Mesenchymal stem cell (in vitro differentiated cells and primary cell): Measurements from ENCODE around the gene SLC9A3.

Experiments
- DNase-seq: peaks from one replicate; pipeline ENCODE4 v3.0.0-alpha.2; 2013
- H2AFZ ChIP-seq: one replicate; pipeline ENCODE4 v1.6.1; 2013; ENCODE audit warnings: low read depth, mild to moderate bottlenecking, control low read depth, inconsistent platforms, low read length, moderate library complexity
- H2AK5ac ChIP-seq: 2 replicates; pipeline ENCODE4 v1.6.1; 2013; ENCODE audit warnings: low read length, moderate library complexity, mild to moderate bottlenecking, inconsistent platforms; ENCODE audit not compliant: severe bottlenecking
- H2BK120ac ChIP-seq: one replicate; pipeline ENCODE4 v1.6.1; 2013; ENCODE audit warnings: low read depth, mild to moderate bottlenecking, inconsistent platforms, low read length, moderate library complexity
- H2BK12ac ChIP-seq, 2 experiments: one replicate each; pipeline ENCODE4 v1.6.1; 2013; ENCODE audit warnings: inconsistent platforms in 2 of 2, low read length in 2 of 2, mild to moderate bottlenecking in 2 of 2, moderate library complexity in 2 of 2, control low read depth in 1 of 2
- H2BK15ac ChIP-seq: one replicate; pipeline ENCODE4 v1.6.1; 2013; ENCODE audit warnings: mild to moderate bottlenecking, low read depth, inconsistent platforms; ENCODE audit not compliant: poor library complexity, severe bottlenecking
- H2BK5ac ChIP-seq: 2 replicates; pipeline ENCODE4 v1.6.1; 2013; ENCODE audit warnings: low read depth, mild to moderate bottlenecking, low read length, control low read depth, inconsistent platforms; ENCODE audit not compliant: poor library complexity, severe bottlenecking
- H3K14ac ChIP-seq, 2 experiments: one replicate each; pipeline ENCODE4 v1.6.1; 2013; ENCODE audit warnings: inconsistent platforms in 2 of 2, low read length in 2 of 2, control low read depth in 1 of 2, mild to moderate bottlenecking in 1 of 2, moderate library complexity in 1 of 2
- H3K18ac ChIP-seq, 2 experiments: one replicate each; pipeline ENCODE4 v1.6.1; 2013; ENCODE audit warnings: inconsistent platforms in 2 of 2, low read length in 2 of 2, control low read depth in 1 of 2, low read depth in 1 of 2, mild to moderate bottlenecking in 1 of 2
- H3K23ac ChIP-seq, 2 experiments: one replicate each; pipeline ENCODE4 v1.6.1; 2013; ENCODE audit warnings: inconsistent platforms in 2 of 2, low read length in 2 of 2, mild to moderate bottlenecking in 2 of 2, moderate library complexity in 2 of 2, control low read depth in 1 of 2
- H3K27ac ChIP-seq: 2 replicates; pipeline ENCODE4 v1.5.1; 2013; ENCODE audit warnings: mild to moderate bottlenecking, moderate library complexity, low read length, control low read depth, inconsistent platforms; ENCODE audit not compliant: poor library complexity, severe bottlenecking
- H3K27me3 ChIP-seq, 2 experiments: 2 replicates each; pipeline versions ENCODE4 v1.6.1 to v1.7.0; 2013; ENCODE audit warnings: low read length in 2 of 2, mild to moderate bottlenecking in 2 of 2, moderate library complexity in 2 of 2, control low read depth in 1 of 2, inconsistent platforms in 1 of 2; ENCODE audit not compliant: control insufficient read depth in 1 of 2, insufficient read depth in 1 of 2
- H3K36me3 ChIP-seq, 2 experiments: 2 replicates each; pipeline versions ENCODE4 v1.6.1 to v1.7.0; 2013; ENCODE audit warnings: low read length in 2 of 2, control low read depth in 1 of 2, inconsistent platforms in 1 of 2, low read depth in 1 of 2, mild to moderate bottlenecking in 1 of 2; ENCODE audit not compliant: insufficient read depth in 2 of 2, control insufficient read depth in 1 of 2
- H3K4ac ChIP-seq, 2 experiments: one replicate each; pipeline ENCODE4 v1.6.1; 2013; ENCODE audit warnings: inconsistent platforms in 2 of 2, low read length in 2 of 2, mild to moderate bottlenecking in 2 of 2, moderate library complexity in 2 of 2, control low read depth in 1 of 2, low read depth in 1 of 2
- H3K4me1 ChIP-seq: 2 replicates; pipeline ENCODE4 v1.6.1; 2013; ENCODE audit warnings: low read depth, low read length, control low read depth; ENCODE audit not compliant: control insufficient read depth, insufficient read depth
- H3K4me2 ChIP-seq: 2 replicates; pipeline ENCODE4 v1.6.1; 2013; ENCODE audit warnings: low read length, mild to moderate bottlenecking, inconsistent platforms; ENCODE audit not compliant: poor library complexity, severe bottlenecking
- H3K4me3 ChIP-seq, 2 experiments: 2 replicates each; pipeline versions ENCODE4 v1.5.1 to v1.7.0; 2013; ENCODE audit warnings: low read length in 2 of 2, mild to moderate bottlenecking in 2 of 2, control low read depth in 1 of 2, low read depth in 1 of 2; ENCODE audit not compliant: insufficient read depth in 1 of 2
- H3K79me1 ChIP-seq: replicated peaks from 2 replicates; pipeline ENCODE4 v1.6.1; 2013; ENCODE audit warnings: mild to moderate bottlenecking, control low read depth, low read length, inconsistent platforms; ENCODE audit not compliant: poor library complexity, severe bottlenecking
- H3K9ac ChIP-seq: 2 replicates; pipeline ENCODE4 v1.7.0; 2013; ENCODE audit warnings: mild to moderate bottlenecking, low read length, moderate library complexity
- H3K9me3 ChIP-seq: 2 replicates; pipeline ENCODE4 v1.7.0; 2013; ENCODE audit warnings: mild to moderate bottlenecking, low read length; ENCODE audit not compliant: control insufficient read depth
- H4K8ac ChIP-seq: one replicate; pipeline ENCODE4 v1.6.1; 2013; ENCODE audit warnings: inconsistent platforms, mild to moderate bottlenecking, low read length, moderate library complexity
- H4K91ac ChIP-seq: one replicate; pipeline ENCODE4 v1.6.1; 2013; ENCODE audit warnings: mild to moderate bottlenecking, low read length, inconsistent platforms
- WGBS: methylation state at CpG from one replicate; pipeline ENCODE4 v1.1.7; 2013; ENCODE audit warnings: mixed read lengths; 5-methylcytosine and 5-hydroxymethylcytosine counted together

SLC9A3 gene

DNA sequence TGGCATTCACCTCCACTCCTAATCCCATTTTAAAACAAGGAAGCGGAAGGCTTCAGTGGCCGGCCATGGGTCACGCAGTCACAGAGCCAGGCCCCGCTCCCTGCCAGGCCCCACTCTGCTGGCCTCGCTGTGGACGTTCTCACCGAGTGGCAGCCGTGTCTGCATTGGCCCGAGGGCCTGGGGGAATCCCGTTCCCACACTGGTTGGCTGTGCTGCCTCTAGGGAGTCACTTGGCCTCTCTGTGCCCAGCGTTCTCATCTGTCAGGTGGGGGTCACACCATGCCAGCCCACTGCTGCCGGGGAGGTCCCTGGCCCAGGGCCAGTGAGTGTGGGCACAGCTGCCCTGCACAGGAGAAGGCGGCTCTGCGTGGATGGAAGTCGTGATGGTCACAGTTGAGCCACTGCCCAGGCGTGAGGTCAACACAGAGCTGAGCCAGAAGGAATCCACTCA, 13.4 kb upstream of the SLC9A3 start:
- no peak overlapping the region for H2BK5ac ChIP-seq
- H3K4me1 ChIP-seq: no peaks in the 10 kb centered on the region
- H3K23ac ChIP-seq: no peak overlapping the region
- H3K27ac ChIP-seq: no peak overlapping the region
- H3K79me1 ChIP-seq: no peaks in the 10 kb centered on the region
- no peak overlapping the region for H3K4me2 ChIP-seq
- WGBS: 88% methylated on average over 16 of the region's 16 CpGs
- no peaks in the 10 kb centered on the region for H3K36me3 ChIP-seq
- H2AK5ac ChIP-seq: no peak overlapping the region
- H3K18ac ChIP-seq: no peak overlapping the region
- peaks cover 26 to 78% of the 10 kb centered on the region in 2 experiments for H3K27me3 ChIP-seq
- no peak overlapping the region for H3K14ac ChIP-seq
- no peak overlapping the region for H3K4me3 ChIP-seq
- H2AFZ ChIP-seq: no peak overlapping the region
- no peak overlapping the region for H4K91ac ChIP-seq
- no peak overlapping the region for H2BK120ac ChIP-seq
- no peak overlapping the region for H2BK12ac ChIP-seq
- H2BK15ac ChIP-seq: no peak overlapping the region
- no peak overlapping the region for H3K9ac ChIP-seq
- no peaks in the 10 kb centered on the region for H3K9me3 ChIP-seq
- H4K8ac ChIP-seq: no peak overlapping the region
- DNase-seq: no peak
- no peak overlapping the region for H3K4ac ChIP-seq

DNA sequence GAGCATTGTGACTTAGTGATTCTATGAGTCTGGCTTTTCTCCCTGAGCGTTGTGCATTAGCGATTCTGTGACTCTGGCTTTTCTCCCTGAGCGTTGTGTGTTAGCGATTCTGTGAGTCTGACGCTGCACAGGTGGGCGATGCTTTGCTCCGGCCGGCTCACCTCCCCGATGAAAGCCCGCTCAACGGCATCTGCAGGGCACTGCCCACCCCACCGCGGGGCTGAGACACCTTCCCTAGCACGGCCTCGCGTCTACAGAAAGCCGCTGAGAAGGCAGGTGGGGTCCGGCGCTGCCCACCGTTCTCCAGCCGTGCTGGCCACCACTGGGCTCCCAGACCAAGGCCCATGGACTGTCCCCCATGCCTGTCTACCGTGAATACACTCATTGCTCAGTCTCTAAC, 12.8 kb upstream of the SLC9A3 start:
- no peak overlapping the region for H2BK5ac ChIP-seq
- H3K36me3 ChIP-seq: no peaks in the 10 kb centered on the region
- H3K4me3 ChIP-seq: no peak overlapping the region
- no peaks in the 10 kb centered on the region for H3K79me1 ChIP-seq
- DNase-seq: no peak
- no peak overlapping the region for H3K18ac ChIP-seq
- no peaks in the 10 kb centered on the region for H3K4me1 ChIP-seq
- no peak overlapping the region for H2AFZ ChIP-seq
- no peak overlapping the region for H3K23ac ChIP-seq
- H2BK15ac ChIP-seq: no peak overlapping the region
- no peak overlapping the region for H3K4ac ChIP-seq
- no peaks in the 10 kb centered on the region for H3K9me3 ChIP-seq
- H2AK5ac ChIP-seq: no peak overlapping the region
- H3K4me2 ChIP-seq: no peak overlapping the region
- H3K27ac ChIP-seq: no peak overlapping the region
- no peak overlapping the region for H2BK120ac ChIP-seq
- no peak overlapping the region for H3K9ac ChIP-seq
- H3K14ac ChIP-seq: no peak overlapping the region
- 90% methylated on average over 22 of the region's 22 CpGs for WGBS
- no peak overlapping the region for H4K91ac ChIP-seq
- no peak overlapping the region for H4K8ac ChIP-seq
- peaks cover 29 to 80% of the 10 kb centered on the region in 2 experiments for H3K27me3 ChIP-seq
- H2BK12ac ChIP-seq: no peak overlapping the region

DNA sequence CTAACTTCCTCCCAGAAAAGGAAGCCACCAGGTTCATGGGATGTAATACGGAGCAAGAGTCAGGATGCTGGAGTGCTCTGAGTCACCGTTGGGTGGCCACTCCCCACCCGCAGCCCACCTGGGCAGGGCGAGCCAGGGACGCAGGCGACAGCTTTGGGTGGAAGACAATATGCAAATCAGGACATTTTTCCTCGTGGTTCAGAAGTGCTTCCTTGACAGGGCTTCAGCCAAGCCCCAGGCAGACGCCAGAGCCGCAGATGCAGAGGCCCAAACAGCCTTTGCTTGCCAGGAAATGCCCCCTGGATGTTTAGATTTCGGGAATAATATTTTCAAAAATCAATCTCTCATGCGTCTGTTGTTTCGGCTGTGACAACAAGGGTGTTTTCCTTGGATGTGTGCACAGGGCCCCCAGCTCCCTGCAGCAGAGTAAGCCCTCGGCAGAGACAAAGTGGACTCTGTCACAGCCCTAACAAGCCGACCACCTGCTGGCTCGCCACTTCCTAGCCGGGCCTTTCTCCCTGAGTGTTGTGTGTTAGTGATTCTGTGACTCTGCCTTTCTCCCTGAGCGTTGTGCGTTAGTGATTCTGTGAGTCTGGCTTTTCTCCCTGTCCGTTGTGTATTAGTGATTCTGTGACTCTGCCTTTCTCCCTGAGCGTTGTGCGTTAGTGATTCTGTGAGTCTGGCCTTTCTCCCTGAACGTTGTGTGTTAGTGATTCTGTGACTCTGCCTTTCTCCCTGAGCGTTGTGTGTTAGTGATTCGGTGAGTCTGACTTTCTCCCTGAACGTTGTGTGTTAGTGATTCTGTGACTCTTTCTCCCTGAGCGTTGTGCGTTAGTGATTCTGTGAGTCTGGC, 11.8 kb upstream of the SLC9A3 start:
- DNase-seq: no peak
- no peak overlapping the region for H3K27ac ChIP-seq
- H4K91ac ChIP-seq: no peak overlapping the region
- H3K14ac ChIP-seq: no peak overlapping the region
- H2BK120ac ChIP-seq: no peak overlapping the region
- H2AK5ac ChIP-seq: no peak overlapping the region
- no peak overlapping the region for H3K9ac ChIP-seq
- H2BK15ac ChIP-seq: no peak overlapping the region
- H3K4me3 ChIP-seq: no peak overlapping the region
- no peak overlapping the region for H3K23ac ChIP-seq
- no peak overlapping the region for H3K4me2 ChIP-seq
- H3K36me3 ChIP-seq: no peaks in the 10 kb centered on the region
- H4K8ac ChIP-seq: no peak overlapping the region
- H3K18ac ChIP-seq: no peak overlapping the region
- H2BK12ac ChIP-seq: no peak overlapping the region
- no peaks in the 10 kb centered on the region for H3K9me3 ChIP-seq
- H2AFZ ChIP-seq: no peak overlapping the region
- no peaks in the 10 kb centered on the region for H3K79me1 ChIP-seq
- no peak overlapping the region for H2BK5ac ChIP-seq
- WGBS: 70% methylated on average over 27 of the region's 27 CpGs
- peaks cover 39 to 86% of the 10 kb centered on the region in 2 experiments for H3K27me3 ChIP-seq
- H3K4ac ChIP-seq: no peak overlapping the region
- H3K4me1 ChIP-seq: no peaks in the 10 kb centered on the region

DNA sequence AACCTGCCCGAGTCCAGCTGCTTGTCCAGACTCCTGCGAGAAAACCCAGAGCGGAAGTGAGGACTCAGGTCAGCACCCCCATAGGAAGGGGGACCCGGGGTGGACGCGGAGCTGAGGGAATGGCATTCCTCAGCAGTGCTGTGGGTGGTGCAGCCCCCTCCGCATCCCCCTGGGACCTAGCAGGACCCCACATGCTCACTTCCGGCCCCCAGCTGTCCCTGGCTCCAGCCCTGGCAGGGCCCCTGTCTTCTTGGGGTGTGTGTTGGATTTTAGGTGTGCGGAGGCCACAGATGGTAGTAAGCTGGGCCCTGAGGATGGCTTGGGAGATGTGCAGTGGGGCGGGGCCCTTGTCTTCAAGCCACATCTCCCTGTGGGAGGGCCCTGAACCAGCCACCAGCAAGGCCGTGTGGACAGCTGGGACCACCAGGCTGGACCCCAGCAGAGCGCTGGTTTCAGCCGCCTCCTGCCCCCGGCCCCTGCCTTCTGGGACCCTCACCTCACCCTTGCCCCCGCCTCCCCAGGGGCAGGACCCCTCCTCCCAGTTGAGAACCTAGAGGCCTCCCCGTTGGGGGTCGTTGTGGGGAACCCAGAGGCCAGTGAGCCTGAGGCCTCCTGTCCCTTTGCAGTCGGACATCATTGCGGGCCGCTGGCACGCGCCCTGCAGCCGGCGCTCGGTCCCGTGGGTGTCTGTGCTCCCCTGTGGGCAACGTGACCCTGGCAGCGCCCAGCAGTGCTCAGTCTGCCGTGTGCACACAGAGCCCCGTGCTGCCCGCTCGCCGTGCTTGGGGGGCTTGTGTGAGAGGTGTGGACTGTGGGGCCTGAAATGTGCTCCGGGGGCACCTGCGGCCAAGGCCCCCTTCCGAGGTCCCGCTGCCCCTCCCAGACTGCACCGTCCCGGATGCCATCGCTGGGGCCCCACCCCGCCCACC, 10.8 kb upstream of the SLC9A3 start:
- H3K4me1 ChIP-seq: no peaks in the 10 kb centered on the region
- 90% methylated on average over 36 of the region's 41 CpGs for WGBS
- no peak overlapping the region for H2BK12ac ChIP-seq
- H2BK5ac ChIP-seq: no peak overlapping the region
- peak overlapping the region in 1 of 2 experiments; percentile 14 for H3K4me3 ChIP-seq
- H3K23ac ChIP-seq: no peak overlapping the region
- no peak overlapping the region for H3K14ac ChIP-seq
- H3K36me3 ChIP-seq: no peaks in the 10 kb centered on the region
- DNase-seq: no peak
- no peak overlapping the region for H4K8ac ChIP-seq
- H3K4me2 ChIP-seq: no peak overlapping the region
- H3K79me1 ChIP-seq: no peaks in the 10 kb centered on the region
- no peaks in the 10 kb centered on the region for H3K9me3 ChIP-seq
- no peak overlapping the region for H3K18ac ChIP-seq
- H3K9ac ChIP-seq: no peak overlapping the region
- H3K27me3 ChIP-seq: peaks cover 49 to 88% of the 10 kb centered on the region in 2 experiments
- H3K4ac ChIP-seq: no peak overlapping the region
- no peak overlapping the region for H2BK15ac ChIP-seq
- H4K91ac ChIP-seq: no peak overlapping the region
- H3K27ac ChIP-seq: no peak overlapping the region
- no peak overlapping the region for H2BK120ac ChIP-seq
- no peak overlapping the region for H2AFZ ChIP-seq
- no peak overlapping the region for H2AK5ac ChIP-seq
